ENCODE results near the gene RAI14.

RAI14 gene

GRCh38 chr5:34656001-34656699, at the start of gene RAI14:
Gene RAI14, plus strand, starts transcription at chr5:34656328. Its CDS starts 30,592 bp downstream, at chr5:34686920.
- DNase-seq (ENCODE audit: low read depth) = peak; percentile 9

GRCh38 chr5:34608368-34608767, 47.8 kb upstream of the RAI14 start:
- no peak for DNase-seq (ENCODE audit: low read depth)

- no peak for DNase-seq (ENCODE audit: low read depth)
Measured at GRCh38 chr5:34608859-34609648, 47.1 kb upstream of the RAI14 start.

GRCh38 chr5:34609951-34610441, 46.1 kb upstream of the RAI14 start:
- DNase-seq (ENCODE audit: low read depth) = no peak

- DNase-seq (ENCODE audit: low read depth) = no peak
Measured at GRCh38 chr5:34610546-34610945, 45.6 kb upstream of the RAI14 start.

- no peak for DNase-seq (ENCODE audit: low read depth)
Measured at GRCh38 chr5:34611464-34612415, 44.4 kb upstream of the RAI14 start.

- no peak for DNase-seq (ENCODE audit: low read depth)
Measured at GRCh38 chr5:34616651-34617050, 39.5 kb upstream of the RAI14 start.

GRCh38 chr5:34618371-34619065, 37.6 kb upstream of the RAI14 start:
- DNase-seq (ENCODE audit: low read depth) = no peak

DNA sequence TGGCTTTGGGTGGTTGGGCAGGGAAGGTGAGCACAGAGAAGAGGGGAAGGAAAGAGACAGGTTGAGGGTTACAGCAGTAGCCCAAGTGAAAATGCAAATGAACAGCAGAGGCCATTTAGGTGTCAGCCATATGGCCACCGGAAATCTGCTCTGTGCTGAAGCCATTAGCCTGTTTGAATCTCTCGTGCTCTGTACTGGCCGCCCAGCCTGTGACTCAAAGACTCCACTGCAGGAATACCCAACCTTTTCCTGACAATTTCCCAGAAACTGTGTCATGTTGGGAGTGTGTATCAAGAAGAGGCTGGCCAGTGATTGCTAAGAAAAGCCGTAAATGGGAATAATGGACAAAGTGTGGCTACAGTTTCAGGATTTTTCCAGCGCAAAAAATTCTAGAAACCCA, 35.9 kb upstream of the RAI14 start:
- no peak for DNase-seq (ENCODE audit: low read depth)

DNA sequence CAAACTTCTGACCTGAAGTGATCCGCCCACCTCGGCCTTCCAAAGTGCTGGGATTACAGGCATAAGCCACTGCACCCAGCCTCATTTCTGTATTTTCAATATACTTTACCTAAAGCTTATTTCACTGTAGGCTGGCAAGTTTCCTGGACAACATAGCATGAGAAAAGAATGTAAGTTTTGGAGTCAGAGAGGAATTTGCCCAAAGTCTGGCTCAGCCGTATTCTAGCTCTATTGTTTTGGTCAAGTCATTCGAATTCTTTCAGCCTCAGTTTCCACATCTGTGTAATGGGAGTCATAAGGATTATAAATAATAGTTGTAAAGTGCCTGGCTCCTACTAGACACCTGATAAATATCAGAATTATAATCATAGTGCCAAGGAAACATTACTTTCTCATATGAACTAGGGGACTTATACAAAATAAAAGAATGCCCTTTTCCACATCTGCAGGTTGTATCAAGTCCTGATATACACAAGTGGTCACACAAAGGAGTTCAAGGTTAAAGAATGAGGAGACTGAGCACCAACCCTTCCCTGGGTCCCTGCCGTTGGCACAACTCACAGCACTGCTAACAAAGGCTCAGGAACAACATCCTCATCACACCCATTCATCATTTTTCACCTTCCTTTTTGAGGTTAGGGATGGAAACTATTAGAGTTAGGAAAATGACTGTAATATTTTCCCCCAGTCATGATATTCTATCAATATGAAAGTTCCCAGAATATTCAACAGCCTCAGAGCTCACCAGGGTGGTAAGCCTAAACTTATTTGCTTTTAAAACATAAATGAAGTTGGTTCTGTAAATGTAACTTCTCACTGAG, 34.6 kb upstream of the RAI14 start:
- no peak for DNase-seq (ENCODE audit: low read depth)

- no peak for DNase-seq (ENCODE audit: low read depth)
Measured at GRCh38 chr5:34622098-34622400, 34.1 kb upstream of the RAI14 start.

DNA sequence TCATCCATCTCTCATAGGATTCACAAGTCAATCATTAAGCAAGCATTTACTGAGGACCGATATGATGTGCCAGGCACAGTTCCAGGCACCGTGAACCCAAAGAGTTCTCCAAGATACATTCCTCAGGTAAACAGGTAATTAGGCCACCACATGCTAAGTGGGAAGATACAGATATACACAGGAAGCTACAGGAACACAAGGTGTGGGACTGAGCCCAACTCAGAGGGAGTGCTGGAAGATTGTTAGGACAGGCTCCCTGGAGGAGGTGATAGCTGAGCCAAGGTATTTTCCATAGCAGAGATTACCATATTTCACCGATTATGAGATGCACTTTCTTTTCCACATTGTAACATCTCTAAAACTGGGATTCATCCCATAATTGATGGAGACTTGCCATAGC, 31.4 kb upstream of the RAI14 start:
- DNase-seq (ENCODE audit: low read depth) = no peak

DNA sequence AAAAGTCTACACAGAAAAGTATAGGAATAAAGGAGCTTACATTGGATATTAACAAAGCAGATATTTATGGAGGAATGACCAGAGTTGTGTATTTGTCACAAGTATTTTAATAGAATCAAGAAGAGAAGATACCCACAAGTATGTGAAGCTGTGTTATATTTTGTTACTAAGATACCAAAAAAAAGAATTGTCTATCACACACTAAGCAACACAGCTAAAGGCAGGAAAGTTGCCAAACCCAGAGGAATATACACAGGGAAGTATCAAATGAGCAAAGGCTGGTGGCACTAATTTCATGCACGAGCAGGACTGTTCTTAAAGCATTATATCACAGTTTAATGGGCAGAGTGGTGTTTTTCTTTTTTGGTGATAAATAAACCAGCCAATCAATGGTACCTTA, 30.9 kb upstream of the RAI14 start:
- no peak for DNase-seq (ENCODE audit: low read depth)

GRCh38 chr5:34626036-34626435, 30.1 kb upstream of the RAI14 start:
- no peak for DNase-seq (ENCODE audit: low read depth)

- DNase-seq (ENCODE audit: low read depth) = no peak
Measured at GRCh38 chr5:34626751-34627150, 29.4 kb upstream of the RAI14 start.

DNA sequence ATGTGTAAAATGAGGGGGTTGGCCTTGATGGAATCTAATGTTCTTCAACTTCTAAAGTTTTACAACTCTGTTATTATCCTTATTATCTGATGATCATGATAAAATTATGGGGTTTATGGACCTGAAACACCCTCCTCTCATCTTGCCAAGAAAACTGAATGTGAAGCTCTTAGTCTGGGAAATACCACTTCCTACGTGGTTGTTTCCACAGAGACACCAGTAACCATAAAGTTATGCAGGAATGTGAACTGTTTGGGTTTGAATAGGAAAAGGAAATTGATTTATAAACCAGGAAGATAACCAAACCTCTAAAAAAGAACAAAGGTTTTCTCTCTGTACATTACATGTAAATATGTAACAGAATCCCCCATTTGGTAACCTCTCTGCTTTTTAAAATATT, 28.3 kb upstream of the RAI14 start:
- DNase-seq (ENCODE audit: low read depth) = no peak

GRCh38 chr5:34628373-34628772, 27.8 kb upstream of the RAI14 start:
- no peak for DNase-seq (ENCODE audit: low read depth)

DNA sequence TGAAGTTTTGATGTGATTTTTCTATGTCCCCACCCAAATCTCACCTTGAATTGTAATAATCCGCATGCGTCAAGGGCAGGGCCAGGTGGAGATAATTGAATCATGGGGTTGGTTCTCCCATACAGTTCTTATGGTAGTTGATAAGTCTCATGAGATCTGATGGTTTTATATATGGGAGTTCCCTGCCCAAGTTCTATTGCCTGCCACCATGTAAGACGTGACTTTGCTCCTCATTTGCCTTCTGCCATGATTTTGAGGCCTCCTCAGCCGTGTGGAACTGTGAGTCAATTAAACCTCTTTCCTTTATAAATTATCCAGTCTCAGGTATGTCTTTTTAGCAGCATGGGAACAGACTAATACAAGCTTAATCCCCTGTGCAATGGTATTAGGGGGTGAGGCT, 25.5 kb upstream of the RAI14 start:
- DNase-seq (ENCODE audit: low read depth) = no peak

- no peak for DNase-seq (ENCODE audit: low read depth)
Measured at GRCh38 chr5:34632807-34633422, 23.2 kb upstream of the RAI14 start.

DNA sequence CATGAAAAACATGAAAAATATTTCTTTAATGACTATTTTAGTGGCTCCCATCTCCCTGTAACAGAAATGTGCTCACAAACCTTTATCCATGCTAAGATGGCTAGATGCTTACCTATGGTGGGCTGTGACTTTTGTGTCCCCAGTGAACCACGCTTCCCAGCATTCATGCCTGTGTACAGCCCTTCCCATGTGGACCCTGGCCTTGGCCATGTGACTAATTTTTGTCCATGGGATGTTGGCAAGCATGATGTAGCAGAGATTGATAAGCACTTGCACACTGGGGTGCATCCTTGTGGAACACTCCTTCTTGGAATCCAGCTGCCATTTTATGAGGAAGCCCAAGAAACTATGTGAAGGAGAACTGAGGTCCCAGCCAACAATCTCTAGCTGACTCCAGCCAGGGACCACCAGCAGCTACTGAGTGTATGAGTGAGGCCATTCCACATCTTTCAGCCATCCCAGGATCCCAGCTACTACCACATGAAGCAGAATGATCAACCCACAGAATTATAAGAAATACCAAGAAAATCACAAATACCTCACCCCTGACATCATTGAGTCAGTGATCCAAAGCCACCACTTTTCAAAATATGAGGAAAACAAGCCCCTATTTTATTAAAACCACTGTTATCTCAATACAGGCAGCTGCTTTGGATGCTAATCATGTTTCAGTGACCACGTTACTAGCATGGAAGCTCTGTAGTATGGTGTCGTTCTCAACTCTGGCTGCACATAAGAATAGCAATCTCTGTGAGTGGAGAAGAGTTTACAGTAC, 16.1 kb upstream of the RAI14 start:
- DNase-seq (ENCODE audit: low read depth) = no peak

Measured in T-helper 22 cell (primary cell).